Measurements from ENCODE around the gene CACNA1G. TPM values are rescaled to one million over a fixed set of nuclear protein-coding genes. Genes with fewer than 3 reads are reported as not detected.
A peak's percentile ranks its signal among the peaks of the same experiment; 100 is the strongest.

Gene CACNA1G
- total RNA-seq, 2 donors from 2014 or later, result 0.84 to 1.1 TPM

GRCh38 chr17:50549256-50549941, 11.1 kb upstream of the CACNA1G start:
- no peak overlapping the region for H3K4me3 Mint-ChIP-seq

GRCh38 chr17:50549969-50550368, 10.5 kb upstream of the CACNA1G start:
- TF ChIP-seq CTCF (conservative IDR thresholded peaks at IDR 0.05), result no peak
- Histone ChIP-seq H3K27me3 (ENCODE audit: control insufficient read depth, insufficient read depth, low read length, poor library complexity, severe bottlenecking) (no peaks in the 10 kb centered on the region), H3K27ac (ENCODE audit: low read depth, low read length) (no peak overlapping the region), H3K36me3 (ENCODE audit: control insufficient read depth, insufficient read depth, low read length) (no peaks in the 10 kb centered on the region), H3K9me3 (ENCODE audit: control insufficient read depth, low read length) (no peaks in the 10 kb centered on the region), H3K9ac (ENCODE audit: extremely low read depth, low read length, poor library complexity, severe bottlenecking) (no peak overlapping the region), H3K4me3 (ENCODE audit: low read length) (no peak overlapping the region), H3K4me1 (ENCODE audit: control insufficient read depth, insufficient read depth, low read length) (peaks cover 6% of the 10 kb centered on the region)
- H3K4me1 Mint-ChIP-seq, result no peaks in the 10 kb centered on the region
- H3K27me3 Mint-ChIP-seq (ENCODE audit: insufficient read depth), result peaks cover 10% of the 10 kb centered on the region
- no peak overlapping the region for H3K4me3 Mint-ChIP-seq
- DNase-seq, result no peak
- no peaks in the 10 kb centered on the region for H3K9me3 Mint-ChIP-seq
- peaks cover 2% of the 10 kb centered on the region for H3K36me3 Mint-ChIP-seq (ENCODE audit: low read depth)
- peak overlapping the region; percentile 31 for H3K27ac Mint-ChIP-seq
- 97 to 100% methylated on average over 5 to 11 of the region's 11 CpGs for WGBS, 2 experiments (ENCODE audit: insufficient coverage in 1 of 2, insufficient read length in 1 of 2)

More at GRCh38 chr17:50549256-50549941, 11.1 kb upstream of the CACNA1G start:
- H3K36me3 Mint-ChIP-seq (ENCODE audit: low read depth), result no peaks in the 10 kb centered on the region
- peaks cover 13% of the 10 kb centered on the region for H3K27me3 Mint-ChIP-seq (ENCODE audit: insufficient read depth)
- H3K9ac ChIP-seq (ENCODE audit: extremely low read depth, low read length, poor library complexity, severe bottlenecking), result no peak overlapping the region
- H3K4me1 ChIP-seq (ENCODE audit: control insufficient read depth, insufficient read depth, low read length), result peaks cover 6% of the 10 kb centered on the region
- no peak for DNase-seq
- no peaks in the 10 kb centered on the region for H3K27me3 ChIP-seq (ENCODE audit: control insufficient read depth, insufficient read depth, low read length, poor library complexity, severe bottlenecking)
- no peaks in the 10 kb centered on the region for H3K4me1 Mint-ChIP-seq
- 92 to 96% methylated on average over 18 to 19 of the region's 19 CpGs for WGBS, 2 experiments (ENCODE audit: insufficient coverage in 1 of 2, insufficient read length in 1 of 2)
- H3K27ac Mint-ChIP-seq, result peak overlapping the region; percentile 31
- no peak overlapping the region for H3K4me3 ChIP-seq (ENCODE audit: low read length)
- H3K36me3 ChIP-seq (ENCODE audit: control insufficient read depth, insufficient read depth, low read length), result no peaks in the 10 kb centered on the region
- no peaks in the 10 kb centered on the region for H3K9me3 Mint-ChIP-seq
- no peak overlapping the region for H3K27ac ChIP-seq (ENCODE audit: low read depth, low read length)
- no peak for TF ChIP-seq CTCF (conservative IDR thresholded peaks at IDR 0.05)
- H3K9me3 ChIP-seq (ENCODE audit: control insufficient read depth, low read length), result no peaks in the 10 kb centered on the region

GRCh38 chr17:50550661-50551432, 9.7 kb upstream of the CACNA1G start:
- no peak overlapping the region for H3K4me3 ChIP-seq (ENCODE audit: low read length)
- peaks cover 6% of the 10 kb centered on the region for H3K4me1 ChIP-seq (ENCODE audit: control insufficient read depth, insufficient read depth, low read length)
- H3K27me3 Mint-ChIP-seq (ENCODE audit: insufficient read depth), result peaks cover 6% of the 10 kb centered on the region
- H3K4me1 Mint-ChIP-seq, result no peaks in the 10 kb centered on the region
- H3K36me3 Mint-ChIP-seq (ENCODE audit: low read depth), result peaks cover 7% of the 10 kb centered on the region
- WGBS, 2 experiments (ENCODE audit: insufficient coverage in 1 of 2, insufficient read length in 1 of 2), result 63 to 66% methylated on average over 27 to 32 of the region's 32 CpGs
- no peak overlapping the region for H3K27ac Mint-ChIP-seq
- H3K9me3 ChIP-seq (ENCODE audit: control insufficient read depth, low read length), result no peaks in the 10 kb centered on the region
- no peaks in the 10 kb centered on the region for H3K36me3 ChIP-seq (ENCODE audit: control insufficient read depth, insufficient read depth, low read length)
- H3K27me3 ChIP-seq (ENCODE audit: control insufficient read depth, insufficient read depth, low read length, poor library complexity, severe bottlenecking), result peaks cover under 1% of the 10 kb centered on the region
- H3K4me3 Mint-ChIP-seq, result no peak overlapping the region
- no peak overlapping the region for H3K27ac ChIP-seq (ENCODE audit: low read depth, low read length)
- peak; percentile 92 for TF ChIP-seq CTCF (conservative IDR thresholded peaks at IDR 0.05)
- H3K9me3 Mint-ChIP-seq, result no peaks in the 10 kb centered on the region
- H3K9ac ChIP-seq (ENCODE audit: extremely low read depth, low read length, poor library complexity, severe bottlenecking), result no peak overlapping the region
- peak; percentile 99 for DNase-seq

Data from endodermal cell (in vitro differentiated cells).